Right lobe of liver (tissue), 6 donors: ENCODE results near the gene FAM171A1. TPM values are rescaled to one million over a fixed set of nuclear protein-coding genes. Genes with fewer than 3 reads are reported as not detected.

Experiments
- ATAC-seq, 4 donors: fragments of 200-7000 bp; cut with Tn5 transposase; one replicate each; pipeline ENCODE4 v1.9.1; 2020; ENCODE audit warnings: mild to moderate bottlenecking in 4 of 4, moderate library complexity in 4 of 4
- DNase-seq, 3 donors: peaks; one replicate each; pipeline ENCODE4 v3.0.0-alpha.2; 2020
- H3K27ac ChIP-seq, 3 donors: fragments of 200-600 bp; one replicate each; pipeline ENCODE4 v1.8.0; 2022
- H3K27me3 ChIP-seq, 2 donors: fragments of 200-600 bp; one replicate each; pipeline ENCODE4 v1.8.0; 2022
- H3K36me3 ChIP-seq, 4 donors: fragments of 200-600 bp; sonication (generic) in 1 of 4; one replicate each; pipeline versions ENCODE4 v1.5.1 to v1.8.0; 2017 to 2022; ENCODE audit warnings: control low read depth in 1 of 4
- H3K4me1 ChIP-seq, 4 donors: fragments of 200-600 bp; sonication (generic) in 1 of 4; one replicate each; pipeline versions ENCODE4 v1.5.1 to v1.8.0; 2017 to 2022; ENCODE audit warnings: control low read depth in 1 of 4
- H3K4me3 ChIP-seq, 3 donors: fragments of 200-600 bp; one replicate each; pipeline ENCODE4 v1.8.0; 2022
- H3K9me3 ChIP-seq, 4 donors: fragments of 200-600 bp; sonication (generic) in 1 of 4; one replicate each; pipeline versions ENCODE4 v1.5.1 to v1.8.0; 2017 to 2022; ENCODE audit warnings: control low read depth in 1 of 4
- CTCF ChIP-seq, 4 donors: fragments of 200-600 bp in 3 of 4; fragments of 450-650 bp in 1 of 4; IDR thresholded peaks; one replicate each; pipeline versions ENCODE4 v1.5.1 to v1.8.0; 2016 to 2022; ENCODE audit warnings: antibody characterized with exemption in 4 of 4, mild to moderate bottlenecking in 2 of 4
- POLR2A ChIP-seq: fragments of 450-650 bp; IDR thresholded peaks from one replicate; pipeline ENCODE4 v1.6.1; 2017; ENCODE audit warnings: antibody characterized with exemption, mild to moderate bottlenecking
- WGBS: methylation state at CpG from one replicate; pipeline ENCODE4 v1.1.6; 2018; ENCODE audit warnings: low coverage, low lambda C conversion rate; ENCODE audit not compliant: insufficient coverage; ENCODE audit errors: missing lambda C conversion rate; 5-methylcytosine and 5-hydroxymethylcytosine counted together
- intact Hi-C, 2 donors: fragments of 100-400 bp; cut with DNase I; formaldehyde crosslinking; loops; one replicate each; pipeline versions ENCODE4 v1.11.2 to v1.14.1; 2022
- total RNA-seq, 6 experiments: library from RNA; depleted of rRNA in 2 of 6; stranded (reverse); fragments of >200 nt in 2 of 6; fragmentation: NEBNext Ultra II Directional in 3 of 6; extraction: Animal tissue kit (Norgen Biotek cat#: 25700) in 3 of 6; gene quantifications; one replicate each; pipeline versions ENCODE4 v1.1.0 to v1.2.4, GENCODE V29; 2016 to 2023
- donor health status: DM: no; HTN: yes; CAD: no.
- donor health status: DM: no; HTN: no; CAD: no.
- donor health status: DM: no; HTN: no; CAD: no.
- donor health status: DM: no; HTN: yes; CAD: no.
- donor health status: DM: no; HTN: yes; CAD: no.

The FAM171A1 gene
- total RNA-seq, 6 experiments from 2014 or later, result 6.1 to 12.1 (median 10.3) TPM

GRCh38 chr10:15378569-15378968 lies 7.5 kb upstream of the FAM171A1 start:
- H3K4me1 ChIP-seq, result no peaks in the 10 kb centered on the region
- no peaks in the 10 kb centered on the region for H3K36me3 ChIP-seq
- TF ChIP-seq POLR2A (no peak), CTCF (IDR thresholded peaks at IDR 0.05) (no peak)
- intact Hi-C loops, result no loop called here
- no peaks in the 10 kb centered on the region for H3K9me3 ChIP-seq
- ATAC-seq (no peak), DNase-seq (no peak)
- H3K27ac ChIP-seq, result no peak overlapping the region
- H3K27me3 ChIP-seq, result no peaks in the 10 kb centered on the region
- H3K4me3 ChIP-seq, result no peak overlapping the region
- 50% methylated on average over 4 of the region's 5 CpGs for WGBS

- TF ChIP-seq POLR2A, result no peak
- Histone ChIP-seq H3K27ac (no peak overlapping the region), H3K27me3 (no peaks in the 10 kb centered on the region), H3K4me3 (no peak overlapping the region), H3K9me3 (no peaks in the 10 kb centered on the region), H3K4me1 (no peaks in the 10 kb centered on the region), H3K36me3 (no peaks in the 10 kb centered on the region)
- WGBS, result 13% methylated on average over 1 of the region's 1 CpG
- intact Hi-C loops, result loop anchor here in 1 of 2 donors (5.0 kb wide), 1 partner anchor 167 kb away; no protein-coding TSS in a partner anchor
- DNase-seq (no peak), ATAC-seq (peak in 3 of 4 donors; percentile 3 to 18 (median 6))
These were observed 3.5 kb upstream of the FAM171A1 start for GRCh38 chr10:15374566-15374965.

- TF ChIP-seq POLR2A, result no peak
- no peak for TF ChIP-seq CTCF (IDR thresholded peaks at IDR 0.05)
- intact Hi-C loops, result loop anchor here in 1 of 2 donors (5.0 kb wide), 1 partner anchor 167 kb away; no protein-coding TSS in a partner anchor
- peak overlapping the region in 1 of 3 donors; percentile 26 for H3K27ac ChIP-seq
- no peaks in the 10 kb centered on the region for H3K9me3 ChIP-seq
- H3K4me1 ChIP-seq, result no peaks in the 10 kb centered on the region
- DNase-seq (no peak), ATAC-seq (no peak)
- H3K27me3 ChIP-seq, result no peaks in the 10 kb centered on the region
- H3K36me3 ChIP-seq, result no peaks in the 10 kb centered on the region
- WGBS, result 61% methylated on average over 3 of the region's 3 CpGs
- H3K4me3 ChIP-seq, result no peak overlapping the region
These were observed 3.1 kb upstream of the FAM171A1 start for GRCh38 chr10:15374156-15374555.

- Histone ChIP-seq H3K4me1 (no peaks in the 10 kb centered on the region), H3K9me3 (no peaks in the 10 kb centered on the region), H3K27me3 (no peaks in the 10 kb centered on the region), H3K36me3 (no peaks in the 10 kb centered on the region), H3K27ac (no peak overlapping the region), H3K4me3 (no peak overlapping the region)
- no peak for ATAC-seq
- TF ChIP-seq CTCF (IDR thresholded peaks at IDR 0.05) (no peak), POLR2A (no peak)
- WGBS, result 50% methylated on average over 1 of the region's 2 CpGs
- DNase-seq, result no peak
- intact Hi-C loops, result loop anchor here in 1 of 2 donors (5.0 kb wide), 1 partner anchor 166 kb away; no protein-coding TSS in a partner anchor
These were observed 2.1 kb upstream of the FAM171A1 start for GRCh38 chr10:15373199-15373598.

- H3K27me3 ChIP-seq, result no peaks in the 10 kb centered on the region
- H3K36me3 ChIP-seq, result no peaks in the 10 kb centered on the region
- H3K27ac ChIP-seq, result peak overlapping the region; percentile 47 to 60 (median 55)
- TF ChIP-seq POLR2A (no peak), CTCF (IDR thresholded peaks at IDR 0.05) (no peak)
- H3K9me3 ChIP-seq, result no peaks in the 10 kb centered on the region
- ATAC-seq, result peak; percentile 40 to 63 (median 47)
- WGBS, result 3% methylated on average over 10 of the region's 65 CpGs
- peak in 1 of 3 donors; percentile 33 for DNase-seq
- H3K4me3 ChIP-seq, result peak overlapping the region; percentile 53 to 62 (median 62)
- intact Hi-C loops, result loop anchor here (2.0 to 5.0 kb wide), 3 partner anchors 108 to 163 kb away; no protein-coding TSS in a partner anchor
- H3K4me1 ChIP-seq, result no peaks in the 10 kb centered on the region
These were observed 755 bp downstream of the FAM171A1 start for GRCh38 chr10:15370212-15370855.
